Right lobe of liver (tissue), 6 donors: ENCODE data around the gene AFAP1. TPM values are rescaled to one million over a fixed set of nuclear protein-coding genes. Genes with fewer than 3 reads are reported as not detected.

Experiments used
- ATAC-seq, 4 donors: fragments of 200-7000 bp; cut with Tn5 transposase; one replicate each; pipeline ENCODE4 v1.9.1; 2020; ENCODE audit warnings: mild to moderate bottlenecking in 4 of 4, moderate library complexity in 4 of 4
- DNase-seq, 3 donors: peaks; one replicate each; pipeline ENCODE4 v3.0.0-alpha.2; 2020
- H3K27ac ChIP-seq, 3 donors: fragments of 200-600 bp; one replicate each; pipeline ENCODE4 v1.8.0; 2022
- H3K27me3 ChIP-seq, 2 donors: fragments of 200-600 bp; one replicate each; pipeline ENCODE4 v1.8.0; 2022
- H3K36me3 ChIP-seq, 4 donors: fragments of 200-600 bp; sonication (generic) in 1 of 4; one replicate each; pipeline versions ENCODE4 v1.5.1 to v1.8.0; 2017 to 2022; ENCODE audit warnings: control low read depth in 1 of 4
- H3K4me1 ChIP-seq, 4 donors: fragments of 200-600 bp; sonication (generic) in 1 of 4; one replicate each; pipeline versions ENCODE4 v1.5.1 to v1.8.0; 2017 to 2022; ENCODE audit warnings: control low read depth in 1 of 4
- H3K4me3 ChIP-seq, 3 donors: fragments of 200-600 bp; one replicate each; pipeline ENCODE4 v1.8.0; 2022
- H3K9me3 ChIP-seq, 4 donors: fragments of 200-600 bp; sonication (generic) in 1 of 4; one replicate each; pipeline versions ENCODE4 v1.5.1 to v1.8.0; 2017 to 2022; ENCODE audit warnings: control low read depth in 1 of 4
- CTCF ChIP-seq, 4 donors: fragments of 200-600 bp in 3 of 4; fragments of 450-650 bp in 1 of 4; IDR thresholded peaks; one replicate each; pipeline versions ENCODE4 v1.5.1 to v1.8.0; 2016 to 2022; ENCODE audit warnings: antibody characterized with exemption in 4 of 4, mild to moderate bottlenecking in 2 of 4
- POLR2A ChIP-seq: fragments of 450-650 bp; IDR thresholded peaks from one replicate; pipeline ENCODE4 v1.6.1; 2017; ENCODE audit warnings: antibody characterized with exemption, mild to moderate bottlenecking
- WGBS: methylation state at CpG from one replicate; pipeline ENCODE4 v1.1.6; 2018; ENCODE audit warnings: low coverage, low lambda C conversion rate; ENCODE audit not compliant: insufficient coverage; ENCODE audit errors: missing lambda C conversion rate; 5-methylcytosine and 5-hydroxymethylcytosine counted together
- intact Hi-C, 2 donors: fragments of 100-400 bp; cut with DNase I; formaldehyde crosslinking; loops; one replicate each; pipeline versions ENCODE4 v1.11.2 to v1.14.1; 2022
- total RNA-seq, 6 experiments: library from RNA; depleted of rRNA in 2 of 6; stranded (reverse); fragments of >200 nt in 2 of 6; fragmentation: NEBNext Ultra II Directional in 3 of 6; extraction: Animal tissue kit (Norgen Biotek cat#: 25700) in 3 of 6; gene quantifications; one replicate each; pipeline versions ENCODE4 v1.1.0 to v1.2.4, GENCODE V29; 2016 to 2023
- donor health status: DM: no; HTN: yes; CAD: no.
- donor health status: DM: no; HTN: no; CAD: no.
- donor health status: DM: no; HTN: no; CAD: no.
- donor health status: DM: no; HTN: yes; CAD: no.
- donor health status: DM: no; HTN: yes; CAD: no.

AFAP1 gene
- total RNA-seq, 6 experiments from 2014 or later: 0.95 to 3.1 (median 1.9) TPM

- intact Hi-C loops: no loop called here
- WGBS: 68% methylated on average over 4 of the region's 4 CpGs
- no peaks in the 10 kb centered on the region for H3K36me3 ChIP-seq
- H3K4me1 ChIP-seq: no peaks in the 10 kb centered on the region
- no peaks in the 10 kb centered on the region for H3K9me3 ChIP-seq
- no peak for ATAC-seq
- no peak overlapping the region for H3K27ac ChIP-seq
- no peak for TF ChIP-seq POLR2A
- H3K4me3 ChIP-seq: no peak overlapping the region
- no peak for DNase-seq
- no peaks in the 10 kb centered on the region for H3K27me3 ChIP-seq
Measured at GRCh38 chr4:7955393-7955792, 15.7 kb upstream of the AFAP1 start.

DNA sequence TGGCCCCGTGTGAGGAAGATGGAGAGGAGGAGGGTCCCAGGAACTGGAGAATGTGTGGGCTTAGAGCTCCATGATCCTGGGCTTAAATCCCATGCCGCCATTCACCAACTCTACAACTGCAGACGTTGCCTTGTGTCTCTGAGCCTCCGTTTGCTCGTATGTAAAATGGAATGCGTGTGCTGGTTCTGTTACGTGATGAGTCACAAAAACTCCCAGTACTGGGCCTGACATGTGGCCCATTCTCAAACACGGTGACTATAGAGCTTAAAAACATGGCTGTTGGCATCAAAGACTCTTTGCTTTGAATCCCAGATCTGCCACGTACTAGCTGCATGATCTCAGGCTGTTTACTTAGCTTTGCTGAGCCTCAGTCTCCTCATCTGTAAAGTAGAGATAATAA, 13.0 kb upstream of the AFAP1 start:
- no peak overlapping the region for H3K4me3 ChIP-seq
- no peaks in the 10 kb centered on the region for H3K27me3 ChIP-seq
- intact Hi-C loops: no loop called here
- ATAC-seq: no peak
- TF ChIP-seq CTCF (IDR thresholded peaks at IDR 0.05) (no peak), POLR2A (no peak)
- DNase-seq: no peak
- 82% methylated on average over 7 of the region's 9 CpGs for WGBS
- no peaks in the 10 kb centered on the region for H3K9me3 ChIP-seq
- no peaks in the 10 kb centered on the region for H3K36me3 ChIP-seq
- no peaks in the 10 kb centered on the region for H3K4me1 ChIP-seq
- H3K27ac ChIP-seq: no peak overlapping the region

DNA sequence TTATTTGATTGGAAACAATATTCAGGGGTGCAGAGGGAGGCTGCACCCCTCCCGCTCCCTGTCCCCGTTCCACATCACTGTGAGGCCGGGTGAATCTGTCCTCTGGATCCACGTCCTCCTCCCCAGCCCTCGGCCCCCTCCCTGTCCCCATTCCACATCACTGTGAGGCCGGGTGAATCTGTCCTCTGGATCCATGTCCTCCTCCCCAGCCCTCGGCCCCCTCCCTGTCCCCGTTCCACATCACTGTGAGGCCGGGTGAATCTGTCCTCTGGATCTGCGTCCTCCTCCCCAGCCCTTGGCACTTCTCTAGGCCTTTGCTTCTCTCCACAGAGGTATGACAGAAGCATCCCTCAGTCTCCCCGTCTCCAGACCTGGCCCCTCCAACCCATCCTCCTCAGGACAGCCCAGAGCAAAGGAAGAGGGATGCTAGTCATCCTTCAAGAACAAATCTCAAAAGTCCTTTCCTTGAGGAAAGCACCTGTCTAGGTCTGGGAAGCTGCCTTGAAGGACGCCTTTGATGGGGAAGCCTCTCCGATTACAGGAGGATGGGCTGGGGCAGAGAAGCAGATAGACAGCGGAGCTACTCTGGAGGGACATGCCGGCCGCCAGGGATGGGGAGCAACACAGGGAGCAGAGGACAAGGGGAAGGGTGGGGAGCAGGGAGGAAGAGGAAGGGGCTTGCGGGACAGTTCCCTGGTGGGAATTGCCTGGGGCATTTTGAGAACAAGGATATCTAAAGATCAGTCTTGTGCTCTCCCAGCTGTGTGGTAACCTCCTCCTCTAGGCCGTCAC, 10.8 kb upstream of the AFAP1 start:
- intact Hi-C loops: no loop called here
- ATAC-seq: peak in 1 of 4 donors; percentile 19
- Histone ChIP-seq H3K27ac (no peak overlapping the region), H3K4me3 (no peak overlapping the region), H3K4me1 (no peaks in the 10 kb centered on the region), H3K27me3 (no peaks in the 10 kb centered on the region), H3K36me3 (no peaks in the 10 kb centered on the region), H3K9me3 (no peaks in the 10 kb centered on the region)
- no peak for DNase-seq
- WGBS: 70% methylated on average over 13 of the region's 18 CpGs
- TF ChIP-seq CTCF (IDR thresholded peaks at IDR 0.05): no peak
- no peak for TF ChIP-seq POLR2A

- WGBS: 38% methylated on average over 3 of the region's 4 CpGs
- Histone ChIP-seq H3K9me3 (no peaks in the 10 kb centered on the region), H3K27me3 (no peaks in the 10 kb centered on the region), H3K4me3 (no peak overlapping the region), H3K27ac (no peak overlapping the region), H3K36me3 (no peaks in the 10 kb centered on the region), H3K4me1 (peaks cover 0 to 2% (median 0%) of the 10 kb centered on the region in 4 donors)
- ATAC-seq: no peak
- TF ChIP-seq POLR2A (no peak), CTCF (IDR thresholded peaks at IDR 0.05) (no peak)
- no peak for DNase-seq
- intact Hi-C loops: no loop called here
Measured at GRCh38 chr4:7949759-7950158, 10.1 kb upstream of the AFAP1 start.

DNA sequence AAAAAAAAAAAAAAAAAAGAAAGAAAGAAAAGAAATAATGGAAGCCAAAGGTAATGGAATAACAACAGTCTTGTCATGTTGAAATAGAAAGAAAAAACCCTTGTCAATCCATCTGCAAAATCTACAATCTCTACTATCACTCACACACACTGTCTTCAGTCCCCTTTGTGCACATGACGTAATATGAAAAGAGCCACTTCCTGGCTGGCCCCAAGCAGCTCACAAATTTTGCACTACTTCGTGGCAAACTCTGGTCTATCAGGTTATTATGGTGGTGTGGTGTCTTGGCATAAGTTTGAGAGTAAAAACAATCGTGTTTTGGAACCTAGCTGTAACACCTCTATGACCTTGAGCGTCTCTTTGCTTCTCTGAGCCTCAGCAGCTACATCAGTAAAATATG, 8.3 kb upstream of the AFAP1 start:
- DNase-seq: no peak
- Histone ChIP-seq H3K4me3 (no peak overlapping the region), H3K36me3 (no peaks in the 10 kb centered on the region), H3K9me3 (no peaks in the 10 kb centered on the region), H3K27me3 (no peaks in the 10 kb centered on the region), H3K27ac (no peak overlapping the region), H3K4me1 (peaks cover 0 to 6% (median 0%) of the 10 kb centered on the region in 4 donors)
- TF ChIP-seq POLR2A: no peak
- 48% methylated on average over 4 of the region's 4 CpGs for WGBS
- no peak for ATAC-seq
- intact Hi-C loops: no loop called here
